Erythroblast (primary cell): Measurements from ENCODE around the gene TTC28.

Experiments
- GATA1 ChIP-seq: IDR thresholded peaks from 2 replicates; pipeline ENCODE4 v1.6.1; 2011; ENCODE audit warnings: low read depth, mild to moderate bottlenecking, control low read depth, low read length, moderate library complexity
- POLR2A ChIP-seq: IDR thresholded peaks from 2 replicates; pipeline ENCODE4 v1.6.1; 2011; ENCODE audit warnings: mild to moderate bottlenecking, low read length

- TF ChIP-seq POLR2A (no peak), GATA1 (no peak)
Measured at GRCh38 chr22:27971926-27972325, 707.7 kb downstream of the TTC28 start.
